Keratinocyte (primary cell): ENCODE results near the gene NOTCH4. TPM values are rescaled to one million over a fixed set of nuclear protein-coding genes. Genes with fewer than 3 reads are reported as not detected.

Source experiments
- DNase-seq: peaks from one replicate; pipeline ENCODE4 v3.0.0-alpha.2; 2011; ENCODE audit warnings: low read depth, missing footprints, low spot score
- FAIRE-seq: peaks from 2 replicates; lab custom pipeline; 2011; peaks lifted over from hg19 to GRCh38; lab: Jason Lieb, UNC
- H2AFZ ChIP-seq: 2 replicates; pipeline ENCODE4 v1.6.0; 2012; ENCODE audit warnings: low read length, control low read depth, inconsistent platforms; ENCODE audit not compliant: control insufficient read depth
- H3K27ac ChIP-seq: 2 replicates; pipeline ENCODE4 v1.5.1; 2011; ENCODE audit warnings: low read length; ENCODE audit not compliant: control insufficient read depth, insufficient read depth
- H3K27me3 ChIP-seq: 3 replicates; pipeline ENCODE4 v1.6.0; 2011; ENCODE audit warnings: low read length; ENCODE audit not compliant: control insufficient read depth, insufficient read depth; ENCODE audit errors: extremely low read depth
- H3K36me3 ChIP-seq, 2 experiments: 2 replicates in 1 of 2; 3 replicates in 1 of 2; pipeline ENCODE4 v1.5.1; 2011; ENCODE audit warnings: low read length in 2 of 2, mild to moderate bottlenecking in 1 of 2; ENCODE audit not compliant: control insufficient read depth in 2 of 2, insufficient read depth in 2 of 2; ENCODE audit errors: extremely low read depth in 1 of 2
- H3K4me1 ChIP-seq: 3 replicates; pipeline ENCODE4 v1.5.1; 2011; ENCODE audit warnings: low read length; ENCODE audit not compliant: control insufficient read depth, insufficient read depth; ENCODE audit errors: extremely low read depth
- H3K4me2 ChIP-seq: 3 replicates; pipeline ENCODE4 v1.6.0; 2011; ENCODE audit warnings: low read depth, low read length; ENCODE audit not compliant: control insufficient read depth, insufficient read depth; ENCODE audit errors: extremely low read depth
- H3K4me3 ChIP-seq, 3 experiments: fragments of 200-600 bp in 1 of 3; sonication (generic) in 1 of 3; 2 replicates in 2 of 3; 3 replicates in 1 of 3; pipeline ENCODE4 v1.5.1; 2011 to 2016; ENCODE audit warnings: low read length in 3 of 3, mild to moderate bottlenecking in 3 of 3, control low read depth in 2 of 3, inconsistent platforms in 1 of 3, low read depth in 1 of 3, mixed read lengths in 1 of 3, mixed run types in 1 of 3, moderate library complexity in 1 of 3; ENCODE audit not compliant: control insufficient read depth in 2 of 3, insufficient read depth in 2 of 3; ENCODE audit errors: extremely low read depth in 1 of 3
- H3K79me2 ChIP-seq: 2 replicates; pipeline ENCODE4 v1.6.0; 2012; ENCODE audit warnings: low read length; ENCODE audit not compliant: control insufficient read depth, insufficient read depth
- H3K9ac ChIP-seq: 3 replicates; pipeline ENCODE4 v1.6.0; 2011; ENCODE audit warnings: low read length; ENCODE audit not compliant: control insufficient read depth, insufficient read depth; ENCODE audit errors: extremely low read depth
- H3K9me1 ChIP-seq: 3 replicates; pipeline ENCODE4 v1.6.0; 2011; ENCODE audit warnings: low read length; ENCODE audit not compliant: control insufficient read depth, insufficient read depth; ENCODE audit errors: extremely low read depth
- H3K9me3 ChIP-seq: 2 replicates; pipeline ENCODE4 v1.5.1; 2012; ENCODE audit warnings: low read depth, low read length; ENCODE audit not compliant: control insufficient read depth
- H4K20me1 ChIP-seq: 3 replicates; pipeline ENCODE4 v1.6.0; 2011; ENCODE audit warnings: low read length; ENCODE audit not compliant: control insufficient read depth, insufficient read depth; ENCODE audit errors: extremely low read depth
- EZH2 ChIP-seq: IDR thresholded peaks from one replicate; pipeline ENCODE4 v1.6.1; 2012; ENCODE audit warnings: inconsistent platforms, mild to moderate bottlenecking, low read length, moderate library complexity
- dilution Hi-C: fragments of 300-500 bp; cut with MboI; formaldehyde crosslinking; loops from one replicate; pipeline ENCODE4 v1.7.0; 2020; ENCODE audit warnings: low sequenced_read_pairs; ENCODE audit not compliant: extremely low pct_ligation_motif_present
- polyA plus RNA-seq, 5 experiments: library from polyadenylated mRNA; depleted of rRNA in 3 of 5; stranded (reverse) in 3 of 5; stranded (forward) in 1 of 5; unstranded in 1 of 5; fragments of >200 nt; gene quantifications; 1 replicate in 1 of 5; 2 replicates in 3 of 5; 3 replicates in 1 of 5; pipeline versions ENCODE4 v1.2.1 to v1.2.3, GENCODE V29; 2011 to 2012; ENCODE audit warnings: missing spikeins in 2 of 5, low read depth in 1 of 5, low replicate concordance in 1 of 5
- TF ChIP-seq, protein P1 (sequence below), 3 experiments: IDR thresholded peaks in 1 of 3; conservative IDR thresholded peaks in 1 of 3; optimal IDR thresholded peaks in 1 of 3; 2 replicates in 2 of 3; 3 replicates in 1 of 3; pipeline versions ENCODE3 to v1.5.1; 2011; ENCODE audit warnings: low read length in 3 of 3, mild to moderate bottlenecking in 3 of 3, moderate library complexity in 2 of 3, control low read depth in 1 of 3, inconsistent platforms in 1 of 3; ENCODE audit not compliant: insufficient read depth in 2 of 3; ENCODE audit errors: extremely low read depth in 1 of 3

Gene NOTCH4
- polyA plus RNA-seq, 1 donor (not counting 4 experiments of a cell fraction or from before 2014, with no cell fraction given): 0.07 TPM

DNA sequence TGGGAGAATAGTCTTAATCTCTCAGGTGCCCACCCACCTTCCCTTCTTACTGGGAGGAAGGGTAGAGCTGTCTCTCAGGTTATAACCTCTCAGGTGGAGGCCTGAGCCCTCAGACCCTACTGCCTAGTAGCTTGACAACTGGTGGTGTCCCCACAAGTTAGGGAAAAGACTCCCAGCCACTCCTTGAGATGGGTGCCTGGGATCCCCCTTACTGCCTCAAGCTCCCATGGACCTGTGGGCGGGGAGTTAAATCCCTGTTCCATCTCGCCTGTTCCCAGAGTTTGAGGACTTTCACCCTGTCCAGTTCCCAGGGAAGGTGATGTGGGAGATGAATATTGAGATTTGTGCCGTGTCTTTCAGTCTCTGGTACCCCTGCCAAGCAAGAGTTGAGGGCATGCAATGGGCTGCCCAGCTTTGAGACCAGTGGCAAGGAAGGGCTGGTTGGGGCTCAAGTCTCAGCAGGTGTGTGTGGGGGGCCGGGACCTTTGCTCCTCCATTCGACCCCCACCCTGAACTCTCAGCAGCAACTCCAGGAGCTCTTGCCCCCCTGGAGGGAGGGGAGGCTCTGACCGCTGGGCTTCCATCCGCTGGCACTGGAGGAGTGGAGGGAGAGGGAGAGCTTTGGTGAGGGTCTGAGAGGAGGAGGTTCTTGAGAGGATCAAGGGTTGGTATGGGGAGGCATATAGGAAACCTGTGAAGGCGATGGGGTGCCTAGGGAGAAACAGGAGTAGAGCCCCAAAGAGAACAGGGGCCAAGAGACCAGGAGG lies 32.8 kb downstream of the NOTCH4 start:
- Histone ChIP-seq H3K9me3 (no peaks in the 10 kb centered on the region), H3K27me3 (no peaks in the 10 kb centered on the region), H3K9ac (no peak overlapping the region), H3K36me3 (peaks cover 8 to 12% of the 10 kb centered on the region in 2 experiments), H3K4me3 (no peak overlapping the region), H3K79me2 (peaks cover 12% of the 10 kb centered on the region), H4K20me1 (no peaks in the 10 kb centered on the region), H3K27ac (peak overlapping the region; percentile 84), H3K4me2 (peak overlapping the region; percentile 13), H2AFZ (no peak overlapping the region), H3K9me1 (no peaks in the 10 kb centered on the region), H3K4me1 (peaks cover 27% of the 10 kb centered on the region)
- DNase-seq (no peak), FAIRE-seq (no peak)
- TF ChIP-seq, protein P1, sequence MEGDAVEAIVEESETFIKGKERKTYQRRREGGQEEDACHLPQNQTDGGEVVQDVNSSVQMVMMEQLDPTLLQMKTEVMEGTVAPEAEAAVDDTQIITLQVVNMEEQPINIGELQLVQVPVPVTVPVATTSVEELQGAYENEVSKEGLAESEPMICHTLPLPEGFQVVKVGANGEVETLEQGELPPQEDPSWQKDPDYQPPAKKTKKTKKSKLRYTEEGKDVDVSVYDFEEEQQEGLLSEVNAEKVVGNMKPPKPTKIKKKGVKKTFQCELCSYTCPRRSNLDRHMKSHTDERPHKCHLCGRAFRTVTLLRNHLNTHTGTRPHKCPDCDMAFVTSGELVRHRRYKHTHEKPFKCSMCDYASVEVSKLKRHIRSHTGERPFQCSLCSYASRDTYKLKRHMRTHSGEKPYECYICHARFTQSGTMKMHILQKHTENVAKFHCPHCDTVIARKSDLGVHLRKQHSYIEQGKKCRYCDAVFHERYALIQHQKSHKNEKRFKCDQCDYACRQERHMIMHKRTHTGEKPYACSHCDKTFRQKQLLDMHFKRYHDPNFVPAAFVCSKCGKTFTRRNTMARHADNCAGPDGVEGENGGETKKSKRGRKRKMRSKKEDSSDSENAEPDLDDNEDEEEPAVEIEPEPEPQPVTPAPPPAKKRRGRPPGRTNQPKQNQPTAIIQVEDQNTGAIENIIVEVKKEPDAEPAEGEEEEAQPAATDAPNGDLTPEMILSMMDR (optimal IDR thresholded peaks at IDR 0.05 in 1 of 3, IDR thresholded peaks at IDR 0.05 in 1 of 3, conservative IDR thresholded peaks at IDR 0.05 in 1 of 3; ENCODE audit: extremely low read depth in 1 of 3, insufficient read depth in 2 of 3, low read length in 3 of 3): no peak
- TF ChIP-seq EZH2: no peak
- dilution Hi-C loops: no loop called here

DNA sequence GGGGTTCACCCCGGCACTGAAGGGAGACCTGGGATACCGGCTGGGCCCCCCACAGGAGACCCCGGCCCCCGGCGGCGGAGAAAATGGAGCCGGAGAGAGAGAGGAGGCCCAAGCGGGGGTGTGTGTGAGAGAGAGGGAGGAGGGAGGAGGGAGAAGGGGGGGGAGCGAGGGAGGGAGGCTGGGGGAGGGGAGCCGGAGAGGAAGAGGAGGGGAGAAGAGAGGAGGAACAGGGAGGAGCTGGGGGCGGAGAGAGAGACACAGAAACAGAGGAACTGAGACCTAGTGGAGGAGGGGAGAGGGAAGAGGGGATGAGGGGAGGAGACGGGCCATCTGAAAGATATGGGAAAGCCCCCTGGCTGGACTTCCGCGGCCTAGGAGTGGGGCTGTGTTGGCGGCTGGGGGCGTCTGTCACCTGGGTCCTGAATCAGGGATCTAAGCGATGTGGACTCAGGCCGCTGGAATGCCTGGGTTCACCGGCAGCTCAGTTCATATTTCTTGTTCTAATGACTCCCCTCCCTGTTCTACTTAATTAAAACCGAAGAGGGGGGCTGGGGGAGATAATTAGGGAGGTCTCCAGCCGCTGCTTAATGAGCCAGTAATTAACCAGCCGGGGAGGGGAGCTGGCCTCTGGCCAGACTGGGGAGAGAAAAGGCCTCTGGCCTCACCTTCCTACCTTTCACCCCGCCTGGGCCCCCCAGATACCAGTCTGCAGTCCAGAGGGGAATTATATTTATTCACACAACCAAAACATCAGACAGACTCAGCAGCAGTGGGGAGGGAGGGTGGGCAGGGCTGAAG lies 33.6 kb downstream of the NOTCH4 start, which contains the start of gene PBX2:
PBX2 (minus strand) TSS at position 149 of the 798 bp plus-strand sequence. CDS start 287 bp downstream, outside the sequence.
- Histone ChIP-seq H4K20me1 (no peaks in the 10 kb centered on the region), H3K27ac (peak within 1 kb of the TSS; percentile 84), H3K27me3 (no peaks in the 10 kb centered on the region), H2AFZ (peak within 1 kb of the TSS; percentile 63), H3K4me1 (peaks cover 26% of the 10 kb centered on the region), H3K79me2 (peaks cover 12% of the 10 kb centered on the region), H3K36me3 (peaks cover 9 to 12% of the 10 kb centered on the region in 2 experiments), H3K9me1 (no peaks in the 10 kb centered on the region), H3K9ac (peak within 1 kb of the TSS; percentile 81), H3K9me3 (no peaks in the 10 kb centered on the region), H3K4me2 (peak within 1 kb of the TSS; percentile 97), H3K4me3 (peak within 1 kb of the TSS; percentile 73 to 85 (median 83))
- DNase-seq (peak; percentile 78), FAIRE-seq (peak; percentile 29)
- TF ChIP-seq EZH2: no peak
- TF ChIP-seq, protein P1 (optimal IDR thresholded peaks at IDR 0.05 in 1 of 3, IDR thresholded peaks at IDR 0.05 in 1 of 3, conservative IDR thresholded peaks at IDR 0.05 in 1 of 3; ENCODE audit: extremely low read depth in 1 of 3, insufficient read depth in 2 of 3, low read length in 3 of 3): no peak
- dilution Hi-C loops: no loop called here
